ENCODE results near the gene ZCCHC2. TPM values are rescaled to one million over a fixed set of nuclear protein-coding genes. Genes with fewer than 3 reads are reported as not detected.

The ZCCHC2 gene
- total RNA-seq, 2 donors from 2014 or later: 14.4 to 16.9 TPM

GRCh38 chr18:62543021-62543420, 20.2 kb downstream of the ZCCHC2 start:
- Mint-ChIP-seq H3K27ac (no peak overlapping the region), H3K4me1 (peaks cover 2% of the 10 kb centered on the region), H3K9me3 (no peaks in the 10 kb centered on the region), H3K4me3 (no peak overlapping the region), H3K27me3 (ENCODE audit: insufficient read depth) (no peaks in the 10 kb centered on the region), H3K36me3 (ENCODE audit: low read depth) (peaks cover 28% of the 10 kb centered on the region)
- Histone ChIP-seq H3K9ac (ENCODE audit: extremely low read depth, low read length, poor library complexity, severe bottlenecking) (no peak overlapping the region), H3K9me3 (ENCODE audit: control insufficient read depth, low read length) (no peaks in the 10 kb centered on the region), H3K4me3 (ENCODE audit: low read length) (no peak overlapping the region), H3K36me3 (ENCODE audit: control insufficient read depth, insufficient read depth, low read length) (peaks cover 28% of the 10 kb centered on the region), H3K4me1 (ENCODE audit: control insufficient read depth, insufficient read depth, low read length) (no peaks in the 10 kb centered on the region), H3K27me3 (ENCODE audit: control insufficient read depth, insufficient read depth, low read length, poor library complexity, severe bottlenecking) (no peaks in the 10 kb centered on the region), H3K27ac (ENCODE audit: low read depth, low read length) (no peak overlapping the region)
- DNase-seq: no peak
- WGBS, 2 experiments (ENCODE audit: insufficient coverage in 1 of 2, insufficient read length in 1 of 2): 93 to 96% methylated on average over 7 of the region's 7 CpGs
- TF ChIP-seq CTCF (conservative IDR thresholded peaks at IDR 0.05): no peak

GRCh38 chr18:62545098-62545497, 22.3 kb downstream of the ZCCHC2 start:
- no peaks in the 10 kb centered on the region for H3K9me3 ChIP-seq (ENCODE audit: control insufficient read depth, low read length)
- no peaks in the 10 kb centered on the region for H3K9me3 Mint-ChIP-seq
- no peak overlapping the region for H3K27ac Mint-ChIP-seq
- H3K4me1 Mint-ChIP-seq: peaks cover 2% of the 10 kb centered on the region
- H3K9ac ChIP-seq (ENCODE audit: extremely low read depth, low read length, poor library complexity, severe bottlenecking): no peak overlapping the region
- no peak overlapping the region for H3K27ac ChIP-seq (ENCODE audit: low read depth, low read length)
- no peak for DNase-seq
- no peak for TF ChIP-seq CTCF (conservative IDR thresholded peaks at IDR 0.05)
- no peak overlapping the region for H3K4me3 ChIP-seq (ENCODE audit: low read length)
- no peaks in the 10 kb centered on the region for H3K4me1 ChIP-seq (ENCODE audit: control insufficient read depth, insufficient read depth, low read length)
- H3K36me3 Mint-ChIP-seq (ENCODE audit: low read depth): peaks cover 28% of the 10 kb centered on the region
- 96 to 98% methylated on average over 4 of the region's 4 CpGs for WGBS, 2 experiments (ENCODE audit: insufficient coverage in 1 of 2, insufficient read length in 1 of 2)
- no peak overlapping the region for H3K4me3 Mint-ChIP-seq
- peaks cover 28% of the 10 kb centered on the region for H3K36me3 ChIP-seq (ENCODE audit: control insufficient read depth, insufficient read depth, low read length)
- no peaks in the 10 kb centered on the region for H3K27me3 ChIP-seq (ENCODE audit: control insufficient read depth, insufficient read depth, low read length, poor library complexity, severe bottlenecking)
- H3K27me3 Mint-ChIP-seq (ENCODE audit: insufficient read depth): no peaks in the 10 kb centered on the region

- Histone ChIP-seq H3K9ac (ENCODE audit: extremely low read depth, low read length, poor library complexity, severe bottlenecking) (no peak overlapping the region), H3K4me3 (ENCODE audit: low read length) (no peak overlapping the region), H3K4me1 (ENCODE audit: control insufficient read depth, insufficient read depth, low read length) (no peaks in the 10 kb centered on the region), H3K36me3 (ENCODE audit: control insufficient read depth, insufficient read depth, low read length) (peaks cover 16% of the 10 kb centered on the region), H3K27ac (ENCODE audit: low read depth, low read length) (no peak overlapping the region), H3K9me3 (ENCODE audit: control insufficient read depth, low read length) (no peaks in the 10 kb centered on the region), H3K27me3 (ENCODE audit: control insufficient read depth, insufficient read depth, low read length, poor library complexity, severe bottlenecking) (no peaks in the 10 kb centered on the region)
- 95 to 100% methylated on average over 2 to 5 of the region's 5 CpGs for whole genome bisulfite sequencing, 2 experiments (ENCODE audit: insufficient coverage in 1 of 2, insufficient read length in 1 of 2)
- H3K4me3 Mint-ChIP-seq: no peak overlapping the region
- H3K27me3 Mint-ChIP-seq (ENCODE audit: insufficient read depth): no peaks in the 10 kb centered on the region
- no peak overlapping the region for H3K27ac Mint-ChIP-seq
- no peak for TF ChIP-seq CTCF (conservative IDR thresholded peaks at IDR 0.05)
- H3K36me3 Mint-ChIP-seq (ENCODE audit: low read depth): peaks cover 33% of the 10 kb centered on the region
- no peaks in the 10 kb centered on the region for H3K9me3 Mint-ChIP-seq
- no peak for DNase-seq
- no peaks in the 10 kb centered on the region for H3K4me1 Mint-ChIP-seq
These were observed 26.9 kb downstream of the ZCCHC2 start for GRCh38 chr18:62549755-62550154.

All from endodermal cell (in vitro differentiated cells).